Vagina (tissue), 2 donors: ENCODE data around the gene NTM. TPM values are rescaled to one million over a fixed set of nuclear protein-coding genes. Genes with fewer than 3 reads are reported as not detected.

Experiments used
- DNase-seq, 2 donors: peaks; one replicate each; pipeline ENCODE4 v3.0.0-alpha.2; 2017; ENCODE audit errors: extremely low spot score in 2 of 2
- H3K27ac ChIP-seq: fragments of 200-600 bp; sonication (generic); one replicate; pipeline ENCODE4 v1.5.1; 2019
- H3K27me3 ChIP-seq: fragments of 200-600 bp; sonication (generic); one replicate; pipeline ENCODE4 v1.5.1; 2019
- H3K36me3 ChIP-seq, 2 donors: fragments of 200-600 bp; sonication (generic); one replicate each; pipeline ENCODE4 v1.5.1; 2017 to 2019
- H3K4me1 ChIP-seq: fragments of 200-600 bp; sonication (generic); one replicate; pipeline ENCODE4 v1.5.1; 2019
- H3K4me3 ChIP-seq, 2 donors: fragments of 200-600 bp; sonication (generic); 1 replicate in 1 of 2; 2 replicates in 1 of 2; pipeline ENCODE4 v1.5.1; 2016 to 2019
- H3K9me3 ChIP-seq: fragments of 200-600 bp; sonication (generic); one replicate; pipeline ENCODE4 v1.5.1; 2019
- POLR2A ChIP-seq, 2 donors: fragments of 450-650 bp; IDR thresholded peaks; one replicate each; pipeline ENCODE4 v1.6.1; 2017; ENCODE audit warnings: antibody characterized with exemption in 2 of 2, mild to moderate bottlenecking in 2 of 2, moderate library complexity in 2 of 2
- POLR2AphosphoS5 ChIP-seq, 2 donors: sonication (generic); formaldehyde crosslinking; IDR thresholded peaks; one replicate each; pipeline ENCODE4 v1.9.0; 2017; ENCODE audit warnings: antibody characterized with exemption in 2 of 2, mild to moderate bottlenecking in 2 of 2, low read depth in 1 of 2; ENCODE audit not compliant: insufficient read depth in 1 of 2
- intact Hi-C: fragments of 100-400 bp; cut with DNase I; formaldehyde crosslinking; loops from one replicate; pipeline ENCODE4 v1.15.1; 2023
- total RNA-seq: library from RNA; depleted of rRNA; stranded (reverse); fragments of >200 nt; gene quantifications from one replicate; pipeline ENCODE4 v1.2.3, GENCODE V29; 2016
- TF ChIP-seq, protein P1 (sequence below), 3 experiments: fragments of 450-650 bp in 2 of 3; fragments of 200-600 bp in 1 of 3; sonication (generic) in 1 of 3; IDR thresholded peaks; one replicate each; pipeline ENCODE4 v1.5.1; 2017 to 2019; ENCODE audit warnings: antibody characterized with exemption in 3 of 3, mild to moderate bottlenecking in 2 of 3, moderate library complexity in 2 of 3

NTM gene
- total RNA-seq, 1 donor from 2014 or later = 4.2 TPM

GRCh38 chr11:132142554-132142953 lies 772.1 kb downstream of the NTM start:
- H3K27ac ChIP-seq = no peak overlapping the region
- no peak for DNase-seq
- no peaks in the 10 kb centered on the region for H3K36me3 ChIP-seq
- H3K4me1 ChIP-seq = no peaks in the 10 kb centered on the region
- TF ChIP-seq POLR2A (IDR thresholded peaks at IDR 0.05) (no peak), POLR2AphosphoS5 (IDR thresholded peaks at IDR 0.05; ENCODE audit: insufficient read depth in 1 of 2, low read depth in 1 of 2) (no peak)
- TF ChIP-seq, protein P1, sequence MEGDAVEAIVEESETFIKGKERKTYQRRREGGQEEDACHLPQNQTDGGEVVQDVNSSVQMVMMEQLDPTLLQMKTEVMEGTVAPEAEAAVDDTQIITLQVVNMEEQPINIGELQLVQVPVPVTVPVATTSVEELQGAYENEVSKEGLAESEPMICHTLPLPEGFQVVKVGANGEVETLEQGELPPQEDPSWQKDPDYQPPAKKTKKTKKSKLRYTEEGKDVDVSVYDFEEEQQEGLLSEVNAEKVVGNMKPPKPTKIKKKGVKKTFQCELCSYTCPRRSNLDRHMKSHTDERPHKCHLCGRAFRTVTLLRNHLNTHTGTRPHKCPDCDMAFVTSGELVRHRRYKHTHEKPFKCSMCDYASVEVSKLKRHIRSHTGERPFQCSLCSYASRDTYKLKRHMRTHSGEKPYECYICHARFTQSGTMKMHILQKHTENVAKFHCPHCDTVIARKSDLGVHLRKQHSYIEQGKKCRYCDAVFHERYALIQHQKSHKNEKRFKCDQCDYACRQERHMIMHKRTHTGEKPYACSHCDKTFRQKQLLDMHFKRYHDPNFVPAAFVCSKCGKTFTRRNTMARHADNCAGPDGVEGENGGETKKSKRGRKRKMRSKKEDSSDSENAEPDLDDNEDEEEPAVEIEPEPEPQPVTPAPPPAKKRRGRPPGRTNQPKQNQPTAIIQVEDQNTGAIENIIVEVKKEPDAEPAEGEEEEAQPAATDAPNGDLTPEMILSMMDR (IDR thresholded peaks at IDR 0.05) = no peak
- H3K9me3 ChIP-seq = no peaks in the 10 kb centered on the region
- intact Hi-C loops = no loop called here
- no peak overlapping the region for H3K4me3 ChIP-seq
- H3K27me3 ChIP-seq = no peaks in the 10 kb centered on the region

GRCh38 chr11:132147464-132147863 lies 777.0 kb downstream of the NTM start:
- no peak overlapping the region for H3K4me3 ChIP-seq
- TF ChIP-seq POLR2A (IDR thresholded peaks at IDR 0.05) (no peak), POLR2AphosphoS5 (IDR thresholded peaks at IDR 0.05; ENCODE audit: insufficient read depth in 1 of 2, low read depth in 1 of 2) (no peak)
- TF ChIP-seq, protein P1 (IDR thresholded peaks at IDR 0.05) = no peak
- H3K4me1 ChIP-seq = no peaks in the 10 kb centered on the region
- H3K36me3 ChIP-seq = no peaks in the 10 kb centered on the region
- no peak overlapping the region for H3K27ac ChIP-seq
- H3K27me3 ChIP-seq = no peaks in the 10 kb centered on the region
- intact Hi-C loops = no loop called here
- no peaks in the 10 kb centered on the region for H3K9me3 ChIP-seq
- no peak for DNase-seq

DNA sequence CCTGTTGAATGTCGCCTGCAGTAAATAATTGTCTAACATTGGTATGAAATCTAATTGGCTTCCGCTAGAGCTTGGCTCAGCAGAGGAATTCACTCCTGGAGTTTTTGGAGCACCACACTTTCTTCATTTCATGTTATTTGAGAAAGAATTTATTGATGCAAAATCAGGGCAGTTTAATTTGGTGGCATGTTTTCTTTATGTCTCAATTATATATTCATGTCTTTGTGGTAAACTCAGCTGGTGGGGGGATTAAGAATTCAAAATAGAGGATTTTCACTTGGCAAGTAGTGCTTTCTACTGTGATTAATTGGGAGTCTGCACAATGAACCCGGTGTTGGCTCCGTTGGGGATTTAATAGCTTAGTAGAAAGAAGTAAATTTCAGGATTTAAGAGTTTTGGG lies 784.4 kb downstream of the NTM start:
- H3K4me3 ChIP-seq = no peak overlapping the region

GRCh38 chr11:132158091-132158490 lies 787.7 kb downstream of the NTM start:
- TF ChIP-seq POLR2AphosphoS5 (IDR thresholded peaks at IDR 0.05; ENCODE audit: insufficient read depth in 1 of 2, low read depth in 1 of 2) = no peak
- TF ChIP-seq, protein P1 (IDR thresholded peaks at IDR 0.05) = no peak
- intact Hi-C loops = no loop called here
- H3K4me1 ChIP-seq = no peaks in the 10 kb centered on the region
- H3K27me3 ChIP-seq = no peaks in the 10 kb centered on the region
- no peaks in the 10 kb centered on the region for H3K9me3 ChIP-seq
- H3K4me3 ChIP-seq = no peak overlapping the region
- no peak for DNase-seq
- no peak overlapping the region for H3K27ac ChIP-seq
- H3K36me3 ChIP-seq = no peaks in the 10 kb centered on the region

More for the DNA sequence above, 784.4 kb downstream of the NTM start:
- no peak overlapping the region for H3K27ac ChIP-seq
- intact Hi-C loops = no loop called here
- H3K27me3 ChIP-seq = no peaks in the 10 kb centered on the region
- no peak for DNase-seq
- TF ChIP-seq POLR2A (IDR thresholded peaks at IDR 0.05) (no peak), POLR2AphosphoS5 (IDR thresholded peaks at IDR 0.05; ENCODE audit: insufficient read depth in 1 of 2, low read depth in 1 of 2) (no peak)
- TF ChIP-seq, protein P1 (IDR thresholded peaks at IDR 0.05) = no peak
- no peaks in the 10 kb centered on the region for H3K4me1 ChIP-seq
- no peaks in the 10 kb centered on the region for H3K9me3 ChIP-seq
- no peaks in the 10 kb centered on the region for H3K36me3 ChIP-seq

GRCh38 chr11:132158696-132159095 lies 788.3 kb downstream of the NTM start:
- no peaks in the 10 kb centered on the region for H3K27me3 ChIP-seq
- TF ChIP-seq POLR2A (IDR thresholded peaks at IDR 0.05) (no peak), POLR2AphosphoS5 (IDR thresholded peaks at IDR 0.05; ENCODE audit: insufficient read depth in 1 of 2, low read depth in 1 of 2) (no peak)
- TF ChIP-seq, protein P1 (IDR thresholded peaks at IDR 0.05) = no peak
- intact Hi-C loops = no loop called here
- H3K36me3 ChIP-seq = no peaks in the 10 kb centered on the region
- no peak overlapping the region for H3K4me3 ChIP-seq
- no peaks in the 10 kb centered on the region for H3K9me3 ChIP-seq
- no peaks in the 10 kb centered on the region for H3K4me1 ChIP-seq
- no peak overlapping the region for H3K27ac ChIP-seq
- DNase-seq = no peak
